ENCODE measurements around the gene PCSK1.

- no peak for TF ChIP-seq CTCF (IDR thresholded peaks at IDR 0.05)
- no peak for TF ChIP-seq POLR2AphosphoS5 (IDR thresholded peaks at IDR 0.05)
These were observed 23.0 kb downstream of the PCSK1 start for GRCh38 chr5:96410013-96410412.

All from sigmoid colon (tissue), 4 donors.